Common myeloid progenitor, CD34-positive (primary cell): Measurements from ENCODE around the gene ALKBH5.
A peak's percentile ranks its signal among the peaks of the same experiment; 100 is the strongest.

Source experiments
- CTCF ChIA-PET: fragments of 350-600 bp; sonication (Branson Sonifier 250); formaldehyde crosslinking; loops from one replicate; lab custom pipeline; 2021; ENCODE audit warnings: antibody characterized with exemption; lab: Charles Lee
- POLR2A ChIA-PET: fragments of 350-600 bp; sonication (Branson Sonifier 250); formaldehyde crosslinking; loops from one replicate; lab custom pipeline; 2021; ENCODE audit warnings: antibody characterized with exemption; lab: Charles Lee
- DNase-seq, 3 donors: peaks; one replicate each; pipeline versions ENCODE4 v3.0.0 to v3.0.0-alpha.2; 2013
- H3K27ac ChIP-seq, 2 experiments: 1 replicate in 1 of 2; 2 replicates in 1 of 2; pipeline ENCODE4 v1.7.0; 2013; ENCODE audit warnings: inconsistent platforms in 2 of 2, low read length in 2 of 2, mild to moderate bottlenecking in 2 of 2, low read depth in 1 of 2, moderate library complexity in 1 of 2; ENCODE audit not compliant: severe bottlenecking in 2 of 2, insufficient read depth in 1 of 2, poor library complexity in 1 of 2
- H3K27me3 ChIP-seq, 5 experiments: replicated peaks in 2 of 5; 1 replicate in 3 of 5; 2 replicates in 2 of 5; pipeline versions ENCODE4 v1.6.1 to v1.7.0; 2013; ENCODE audit warnings: low read length in 4 of 5, mild to moderate bottlenecking in 2 of 5, moderate library complexity in 2 of 5, inconsistent platforms in 1 of 5; ENCODE audit not compliant: insufficient read depth in 5 of 5, control insufficient read depth in 4 of 5
- H3K36me3 ChIP-seq, 4 experiments: 1 replicate in 2 of 4; 2 replicates in 2 of 4; pipeline versions ENCODE4 v1.6.1 to v1.7.0; 2013; ENCODE audit warnings: low read length in 3 of 4, control low read depth in 1 of 4, mild to moderate bottlenecking in 1 of 4; ENCODE audit not compliant: control insufficient read depth in 4 of 4, insufficient read depth in 4 of 4
- H3K4me1 ChIP-seq, 4 experiments: 1 replicate in 3 of 4; 2 replicates in 1 of 4; pipeline versions ENCODE4 v1.6.1 to v1.7.1; 2013; ENCODE audit warnings: low read length in 3 of 4, mild to moderate bottlenecking in 3 of 4, control low read depth in 1 of 4, inconsistent platforms in 1 of 4, moderate library complexity in 1 of 4; ENCODE audit not compliant: control insufficient read depth in 4 of 4, insufficient read depth in 4 of 4; ENCODE audit errors: control extremely low read depth in 1 of 4
- H3K4me3 ChIP-seq, 7 experiments: 1 replicate in 4 of 7; 2 replicates in 3 of 7; pipeline versions ENCODE4 v1.5.1 to v1.7.0; 2013; ENCODE audit warnings: mild to moderate bottlenecking in 7 of 7, low read length in 6 of 7, moderate library complexity in 6 of 7, inconsistent platforms in 2 of 7, low read depth in 2 of 7, control low read depth in 1 of 7; ENCODE audit not compliant: insufficient read depth in 4 of 7, control insufficient read depth in 1 of 7; ENCODE audit errors: extremely low read depth in 1 of 7
- H3K9me3 ChIP-seq, 5 experiments: 1 replicate in 4 of 5; 2 replicates in 1 of 5; pipeline versions ENCODE4 v1.6.1 to v1.7.1; 2013; ENCODE audit warnings: low read length in 4 of 5, mild to moderate bottlenecking in 2 of 5, inconsistent platforms in 1 of 5, low read depth in 1 of 5, moderate library complexity in 1 of 5; ENCODE audit not compliant: control insufficient read depth in 4 of 5, insufficient read depth in 2 of 5; ENCODE audit errors: control extremely low read depth in 1 of 5
- WGBS: methylation state at CpG from one replicate; pipeline ENCODE4 v1.1.5; 2013; ENCODE audit not compliant: insufficient coverage; 5-methylcytosine and 5-hydroxymethylcytosine counted together

The ALKBH5 gene

DNA sequence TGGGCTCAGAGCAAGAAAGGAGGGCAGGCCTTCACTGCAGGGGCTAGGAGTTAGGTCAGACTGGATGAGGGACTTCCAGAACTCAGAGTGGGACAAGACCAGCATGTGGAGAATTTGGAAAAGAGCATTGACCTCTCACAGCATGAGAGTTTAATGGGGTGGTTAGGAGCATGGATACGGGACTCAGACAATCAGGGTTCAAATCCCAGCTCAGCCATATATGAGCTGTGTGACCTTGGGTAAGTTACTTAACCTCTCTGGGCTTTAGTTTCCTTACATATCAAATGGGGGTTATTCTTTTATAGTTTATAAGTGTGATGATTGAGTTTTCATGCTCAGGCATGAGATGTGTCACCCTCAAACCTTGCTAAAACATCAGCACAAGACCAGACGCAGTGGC is 37.4 kb upstream of the ALKBH5 start:
- no peaks in the 10 kb centered on the region for H3K4me1 ChIP-seq
- no peak overlapping the region for H3K4me3 ChIP-seq
- 100% methylated on average over 2 of the region's 2 CpGs for WGBS
- H3K36me3 ChIP-seq: no peaks in the 10 kb centered on the region
- H3K9me3 ChIP-seq: no peaks in the 10 kb centered on the region
- DNase-seq: no peak
- POLR2A ChIA-PET: no interaction called here
- CTCF ChIA-PET: no interaction called here
- H3K27ac ChIP-seq: no peak overlapping the region
- no peaks in the 10 kb centered on the region for H3K27me3 ChIP-seq

DNA sequence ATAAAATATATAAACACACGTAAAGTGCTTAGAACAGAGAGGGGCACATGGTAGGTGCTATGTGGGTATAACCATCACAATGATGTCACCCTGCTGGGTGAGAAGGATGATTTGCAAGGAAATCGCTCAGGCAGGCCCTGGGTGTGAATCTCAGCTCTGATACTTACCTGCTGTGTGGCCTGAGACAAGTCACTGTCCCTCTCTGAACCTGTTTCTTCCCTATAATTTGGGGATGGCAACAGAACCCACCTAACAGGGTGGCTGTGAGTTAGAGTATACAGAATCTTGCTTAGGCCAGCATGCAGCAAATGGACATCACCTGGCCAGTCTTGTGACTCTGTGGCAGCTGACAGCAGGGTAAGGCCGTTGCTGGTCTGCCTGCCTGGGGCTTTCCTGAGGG is 36.6 kb upstream of the ALKBH5 start:
- Histone ChIP-seq H3K9me3 (no peaks in the 10 kb centered on the region), H3K4me3 (no peak overlapping the region), H3K27me3 (no peaks in the 10 kb centered on the region), H3K27ac (no peak overlapping the region), H3K36me3 (no peaks in the 10 kb centered on the region), H3K4me1 (no peaks in the 10 kb centered on the region)
- CTCF ChIA-PET: interaction anchor here (1.4 kb wide), 1 partner anchor 8 kb away, joined by 3 read pairs; no protein-coding TSS in a partner anchor
- no peak for DNase-seq
- POLR2A ChIA-PET: no interaction called here
- 95% methylated on average over 2 of the region's 3 CpGs for WGBS

DNA sequence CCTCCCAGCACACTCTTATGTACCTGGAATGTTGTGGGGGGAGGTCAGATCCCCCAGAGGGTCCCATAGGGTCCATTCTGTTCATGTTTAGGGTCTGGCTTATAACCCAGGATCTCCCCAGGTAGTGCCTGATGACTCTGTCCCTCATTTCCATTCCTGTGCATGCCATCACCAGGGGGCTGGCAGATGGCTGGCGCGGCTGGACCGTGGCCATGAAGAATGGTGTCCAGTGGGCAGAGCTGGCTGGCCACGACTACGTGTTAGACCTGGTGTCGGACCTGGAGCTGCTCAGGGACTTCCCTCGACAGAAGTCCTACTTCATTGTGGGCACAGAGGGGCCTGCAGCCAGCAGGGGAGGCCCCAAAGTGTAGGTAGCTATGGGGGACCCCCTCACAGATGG is 35.0 kb upstream of the ALKBH5 start:
- Histone ChIP-seq H3K36me3 (no peaks in the 10 kb centered on the region), H3K27me3 (no peaks in the 10 kb centered on the region), H3K9me3 (no peaks in the 10 kb centered on the region), H3K4me1 (peaks cover 0 to 5% (median 3%) of the 10 kb centered on the region in 4 experiments), H3K27ac (no peak overlapping the region), H3K4me3 (no peak overlapping the region)
- no peak for DNase-seq
- POLR2A ChIA-PET: no interaction called here
- WGBS: 100% methylated on average over 7 of the region's 7 CpGs
- CTCF ChIA-PET: interaction anchor here (1.1 to 1.2 kb wide), 2 partner anchors 12 kb away, joined by 4 to 5 read pairs; no protein-coding TSS in a partner anchor

DNA sequence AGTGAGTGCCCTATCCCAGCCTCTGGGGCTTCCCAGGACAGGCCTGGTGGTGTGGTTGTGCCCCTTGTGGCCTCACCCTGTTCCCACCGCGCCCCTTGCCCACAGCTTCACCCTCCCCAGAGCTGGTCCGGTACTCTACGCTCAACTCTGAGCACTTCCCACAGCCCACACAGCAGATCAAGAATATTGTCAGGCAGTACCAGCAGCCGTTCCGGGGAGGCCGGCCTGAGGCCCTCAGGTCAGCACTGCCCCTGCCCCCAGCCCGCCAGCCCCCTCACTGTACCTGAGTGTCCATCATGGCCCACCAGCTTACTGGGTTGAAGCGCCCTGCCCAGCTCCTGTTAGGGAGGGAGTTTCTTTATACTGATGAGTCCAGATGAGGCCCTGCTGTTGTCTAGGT is 32.3 kb upstream of the ALKBH5 start:
- Histone ChIP-seq H3K27me3 (no peaks in the 10 kb centered on the region), H3K27ac (no peak overlapping the region), H3K4me3 (no peak overlapping the region), H3K4me1 (peaks cover 0 to 12% (median 8%) of the 10 kb centered on the region in 4 experiments), H3K36me3 (no peaks in the 10 kb centered on the region), H3K9me3 (no peaks in the 10 kb centered on the region)
- no peak for DNase-seq
- ChIA-PET CTCF (interaction anchor here (1.0 to 4.2 kb wide), 3 partner anchors 9 to 52 kb away, joined by 3 to 28 read pairs (median 3); no protein-coding TSS in a partner anchor), POLR2A (interaction anchor here (0.5 kb wide), 1 partner anchor 19 kb away, joined by 3 read pairs; no protein-coding TSS in a partner anchor)
- WGBS: 96% methylated on average over 4 of the region's 9 CpGs

DNA sequence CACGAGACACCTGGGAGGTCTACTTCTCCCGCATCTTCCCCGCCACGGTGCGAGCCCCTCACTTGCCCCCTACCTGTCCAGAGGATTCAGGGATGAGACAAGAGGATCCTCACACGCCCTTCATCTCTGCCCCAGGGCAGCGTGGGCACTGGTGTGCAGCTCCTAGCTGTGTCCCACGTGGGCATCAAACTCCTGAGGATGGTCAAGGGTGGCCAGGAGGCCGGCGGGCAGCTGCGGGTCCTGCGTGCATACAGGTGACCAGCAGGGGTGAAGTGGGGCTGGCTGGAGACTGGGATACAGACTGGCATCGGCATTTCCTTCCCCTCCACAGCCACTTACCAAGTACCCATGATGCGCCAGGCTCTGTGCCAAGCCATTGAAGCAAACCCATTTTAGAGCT is 28.4 kb upstream of the ALKBH5 start:
- no peak for DNase-seq
- ChIA-PET POLR2A (no interaction called here), CTCF (interaction anchor here (2.1 kb wide), 1 partner anchor 12 kb away, joined by 14 read pairs; no protein-coding TSS in a partner anchor)
- H3K27me3 ChIP-seq: no peaks in the 10 kb centered on the region
- WGBS: 96% methylated on average over 14 of the region's 14 CpGs
- no peaks in the 10 kb centered on the region for H3K36me3 ChIP-seq
- peaks cover 0 to 22% (median 18%) of the 10 kb centered on the region in 4 experiments for H3K4me1 ChIP-seq
- H3K9me3 ChIP-seq: no peaks in the 10 kb centered on the region
- no peak overlapping the region for H3K27ac ChIP-seq
- no peak overlapping the region for H3K4me3 ChIP-seq

DNA sequence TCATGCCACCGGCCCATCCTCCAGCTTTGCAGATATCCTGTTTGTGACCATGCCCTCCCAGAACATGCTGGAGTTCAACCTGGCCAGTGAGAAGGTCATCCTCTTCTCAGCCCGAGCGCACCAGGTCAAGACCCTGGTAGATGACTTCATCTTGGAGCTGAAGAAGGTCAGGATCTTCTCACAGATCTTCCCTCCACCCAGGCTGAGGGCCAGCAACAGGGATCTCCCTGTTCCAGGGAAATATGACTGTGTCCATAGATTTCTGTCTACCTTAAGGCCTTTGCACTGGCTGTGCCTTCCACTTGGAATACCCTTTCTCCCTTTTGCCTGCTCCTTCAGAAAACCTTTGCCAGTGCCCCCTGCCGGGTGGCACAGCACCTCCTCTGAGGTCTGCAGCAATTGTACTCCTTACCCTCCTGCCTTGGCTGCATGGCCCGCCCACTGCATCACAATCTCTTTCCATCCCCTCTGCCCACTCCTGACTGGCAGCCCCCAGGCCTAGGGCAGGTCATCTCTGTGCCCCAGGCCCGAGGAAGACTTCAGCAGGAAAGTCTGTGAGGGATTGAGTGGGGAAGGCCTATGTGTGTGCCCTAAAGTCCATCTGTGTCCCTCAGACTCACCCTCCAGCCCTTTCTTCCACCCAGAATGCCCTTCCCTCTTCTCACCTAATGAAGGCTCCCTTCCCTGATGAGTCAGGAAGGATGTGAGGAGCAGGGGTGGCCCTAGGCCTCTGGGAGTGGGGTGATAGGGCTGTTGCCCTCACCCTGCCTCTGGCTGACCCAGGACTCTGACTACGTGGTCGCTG is 27.3 kb upstream of the ALKBH5 start:
- ChIA-PET POLR2A (no interaction called here), CTCF (interaction anchor here (0.6 to 2.1 kb wide), 2 partner anchors 14 to 51 kb away, joined by 3 to 14 read pairs; no protein-coding TSS in a partner anchor)
- peaks cover 0 to 22% (median 18%) of the 10 kb centered on the region in 4 experiments for H3K4me1 ChIP-seq
- no peaks in the 10 kb centered on the region for H3K27me3 ChIP-seq
- WGBS: 74% methylated on average over 7 of the region's 8 CpGs
- no peaks in the 10 kb centered on the region for H3K36me3 ChIP-seq
- no peaks in the 10 kb centered on the region for H3K9me3 ChIP-seq
- peak in 2 of 3 donors; percentile 15 to 24 for DNase-seq
- H3K4me3 ChIP-seq: no peak overlapping the region
- no peak overlapping the region for H3K27ac ChIP-seq

DNA sequence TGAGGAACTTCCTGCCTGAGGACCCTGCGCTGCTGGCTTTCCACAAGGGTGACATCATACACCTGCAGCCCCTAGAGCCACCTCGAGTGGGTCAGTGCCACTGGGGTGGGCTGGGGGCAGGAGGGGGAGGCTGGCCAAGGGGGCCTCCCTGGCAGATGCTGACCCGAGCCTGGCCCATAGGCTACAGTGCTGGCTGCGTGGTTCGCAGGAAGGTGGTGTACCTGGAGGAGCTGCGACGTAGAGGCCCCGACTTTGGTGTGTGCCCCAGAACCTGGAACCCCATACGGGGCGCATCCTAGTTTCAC is 26.7 kb upstream of the ALKBH5 start:
- ChIA-PET POLR2A (no interaction called here), CTCF (interaction anchor here (2.1 kb wide), 1 partner anchor 14 kb away, joined by 14 read pairs; no protein-coding TSS in a partner anchor)
- peaks cover 0 to 22% (median 18%) of the 10 kb centered on the region in 4 experiments for H3K4me1 ChIP-seq
- no peaks in the 10 kb centered on the region for H3K9me3 ChIP-seq
- DNase-seq: no peak
- H3K27me3 ChIP-seq: no peaks in the 10 kb centered on the region
- H3K36me3 ChIP-seq: no peaks in the 10 kb centered on the region
- 92% methylated on average over 10 of the region's 10 CpGs for WGBS
- no peak overlapping the region for H3K4me3 ChIP-seq
- H3K27ac ChIP-seq: no peak overlapping the region
